Measurements from ENCODE around the gene NKX2-4. TPM values are rescaled to one million over a fixed set of nuclear protein-coding genes. Genes with fewer than 3 reads are reported as not detected.

Gene NKX2-4
- total and polyA plus RNA-seq, 9 of the 15 experiments (the other 6 are each of a cell fraction or from before 2014, with no cell fraction given): not detected

DNA sequence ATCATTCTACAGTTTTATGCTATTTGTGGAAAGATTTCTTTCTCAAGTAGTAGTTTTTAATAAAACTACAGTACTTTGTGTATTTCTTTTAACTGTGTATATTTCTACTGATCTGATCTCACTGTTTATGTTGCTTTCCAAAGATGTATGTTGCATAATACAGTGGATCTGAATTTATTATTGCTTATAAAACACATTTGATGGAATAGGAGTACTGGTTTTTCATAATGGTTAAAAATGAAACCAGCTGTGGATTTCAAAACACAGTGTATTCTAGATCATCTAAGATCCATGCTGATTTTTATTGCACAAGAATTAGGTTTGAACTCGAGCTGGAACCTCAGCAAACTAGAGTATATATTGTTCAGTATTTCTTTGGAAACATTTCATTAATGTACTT is 8.0 kb downstream of the NKX2-4 start:
- Histone ChIP-seq H3K9ac (ENCODE audit: insufficient read depth in 1 of 2, low read depth in 2 of 2, low read length in 2 of 2) (no peak overlapping the region), H3K4me3 (no peak overlapping the region), H3K27me3 (ENCODE audit: control insufficient read depth in 2 of 2, insufficient read depth in 2 of 2, low read length in 2 of 2) (no peaks in the 10 kb centered on the region), H3K79me2 (ENCODE audit: control insufficient read depth, insufficient read depth, low read length) (no peaks in the 10 kb centered on the region), H3K27ac (ENCODE audit: extremely low read depth, low read depth, low read length) (no peak overlapping the region), H3K9me3 (replicated peaks; ENCODE audit: control insufficient read depth, insufficient read depth, low read depth, low read length) (no peaks in the 10 kb centered on the region), H3K4me2 (ENCODE audit: insufficient read depth, low read length) (no peak overlapping the region), H4K20me1 (replicated peaks; ENCODE audit: control insufficient read depth, insufficient read depth, low read length) (no peaks in the 10 kb centered on the region), H3K9me1 (ENCODE audit: control insufficient read depth, insufficient read depth, low read length) (no peaks in the 10 kb centered on the region), H2AFZ (ENCODE audit: low read depth, low read length) (no peak overlapping the region), H3K36me3 (ENCODE audit: control insufficient read depth, insufficient read depth, low read length) (peaks cover 37% of the 10 kb centered on the region; the same call in 2 of the 3 replicates), H3K4me1 (replicated peaks in 1 of 2; ENCODE audit: control insufficient read depth in 2 of 2, insufficient read depth in 2 of 2, low read length in 2 of 2) (peaks cover 0 to 3% of the 10 kb centered on the region in 2 experiments; a peak in 1 of 5 replicates)
- POLR2A ChIA-PET: no interaction called here
- intact Hi-C loops (cut with micrococcal nuclease) (no loop called here), in situ Hi-C loops (cut with MboI) (no loop called here)
- FAIRE-seq: peak; percentile 32
- ATAC-seq: no peak
- TF ChIP-seq, protein P1, sequence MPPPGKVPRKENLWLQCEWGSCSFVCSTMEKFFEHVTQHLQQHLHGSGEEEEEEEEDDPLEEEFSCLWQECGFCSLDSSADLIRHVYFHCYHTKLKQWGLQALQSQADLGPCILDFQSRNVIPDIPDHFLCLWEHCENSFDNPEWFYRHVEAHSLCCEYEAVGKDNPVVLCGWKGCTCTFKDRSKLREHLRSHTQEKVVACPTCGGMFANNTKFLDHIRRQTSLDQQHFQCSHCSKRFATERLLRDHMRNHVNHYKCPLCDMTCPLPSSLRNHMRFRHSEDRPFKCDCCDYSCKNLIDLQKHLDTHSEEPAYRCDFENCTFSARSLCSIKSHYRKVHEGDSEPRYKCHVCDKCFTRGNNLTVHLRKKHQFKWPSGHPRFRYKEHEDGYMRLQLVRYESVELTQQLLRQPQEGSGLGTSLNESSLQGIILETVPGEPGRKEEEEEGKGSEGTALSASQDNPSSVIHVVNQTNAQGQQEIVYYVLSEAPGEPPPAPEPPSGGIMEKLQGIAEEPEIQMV (tag; conservative IDR thresholded peaks at IDR 0.05; ENCODE audit: low read depth): no peak
- TF ChIP-seq, protein P2, sequence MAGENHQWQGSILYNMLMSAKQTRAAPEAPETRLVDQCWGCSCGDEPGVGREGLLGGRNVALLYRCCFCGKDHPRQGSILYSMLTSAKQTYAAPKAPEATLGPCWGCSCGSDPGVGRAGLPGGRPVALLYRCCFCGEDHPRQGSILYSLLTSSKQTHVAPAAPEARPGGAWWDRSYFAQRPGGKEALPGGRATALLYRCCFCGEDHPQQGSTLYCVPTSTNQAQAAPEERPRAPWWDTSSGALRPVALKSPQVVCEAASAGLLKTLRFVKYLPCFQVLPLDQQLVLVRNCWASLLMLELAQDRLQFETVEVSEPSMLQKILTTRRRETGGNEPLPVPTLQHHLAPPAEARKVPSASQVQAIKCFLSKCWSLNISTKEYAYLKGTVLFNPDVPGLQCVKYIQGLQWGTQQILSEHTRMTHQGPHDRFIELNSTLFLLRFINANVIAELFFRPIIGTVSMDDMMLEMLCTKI (IDR thresholded peaks at IDR 0.05; ENCODE audit: partially characterized antibody): no peak
- no peak for TF ChIP-seq ZNF253 (CRISPR knock-in tag; conservative IDR thresholded peaks at IDR 0.05)
- TF ChIP-seq RBM39 (optimal IDR thresholded peaks at IDR 0.05; ENCODE audit: low read depth, low read length): no peak
- no peak for TF ChIP-seq CCNT2 (IDR thresholded peaks at IDR 0.05; ENCODE audit: borderline replicate concordance, extremely low read depth, insufficient read length, low read depth, low read length)
- no peak for TF ChIP-seq MTA1 (IDR thresholded peaks at IDR 0.05; ENCODE audit: borderline replicate concordance)
- no peak for TF ChIP-seq ASH1L (IDR thresholded peaks at IDR 0.05; ENCODE audit: borderline replicate concordance, low read depth, partially characterized antibody)
- no peak for TF ChIP-seq SMAD4 (CRISPR knock-in tag; conservative IDR thresholded peaks at IDR 0.05)
- TF ChIP-seq, protein P3, sequence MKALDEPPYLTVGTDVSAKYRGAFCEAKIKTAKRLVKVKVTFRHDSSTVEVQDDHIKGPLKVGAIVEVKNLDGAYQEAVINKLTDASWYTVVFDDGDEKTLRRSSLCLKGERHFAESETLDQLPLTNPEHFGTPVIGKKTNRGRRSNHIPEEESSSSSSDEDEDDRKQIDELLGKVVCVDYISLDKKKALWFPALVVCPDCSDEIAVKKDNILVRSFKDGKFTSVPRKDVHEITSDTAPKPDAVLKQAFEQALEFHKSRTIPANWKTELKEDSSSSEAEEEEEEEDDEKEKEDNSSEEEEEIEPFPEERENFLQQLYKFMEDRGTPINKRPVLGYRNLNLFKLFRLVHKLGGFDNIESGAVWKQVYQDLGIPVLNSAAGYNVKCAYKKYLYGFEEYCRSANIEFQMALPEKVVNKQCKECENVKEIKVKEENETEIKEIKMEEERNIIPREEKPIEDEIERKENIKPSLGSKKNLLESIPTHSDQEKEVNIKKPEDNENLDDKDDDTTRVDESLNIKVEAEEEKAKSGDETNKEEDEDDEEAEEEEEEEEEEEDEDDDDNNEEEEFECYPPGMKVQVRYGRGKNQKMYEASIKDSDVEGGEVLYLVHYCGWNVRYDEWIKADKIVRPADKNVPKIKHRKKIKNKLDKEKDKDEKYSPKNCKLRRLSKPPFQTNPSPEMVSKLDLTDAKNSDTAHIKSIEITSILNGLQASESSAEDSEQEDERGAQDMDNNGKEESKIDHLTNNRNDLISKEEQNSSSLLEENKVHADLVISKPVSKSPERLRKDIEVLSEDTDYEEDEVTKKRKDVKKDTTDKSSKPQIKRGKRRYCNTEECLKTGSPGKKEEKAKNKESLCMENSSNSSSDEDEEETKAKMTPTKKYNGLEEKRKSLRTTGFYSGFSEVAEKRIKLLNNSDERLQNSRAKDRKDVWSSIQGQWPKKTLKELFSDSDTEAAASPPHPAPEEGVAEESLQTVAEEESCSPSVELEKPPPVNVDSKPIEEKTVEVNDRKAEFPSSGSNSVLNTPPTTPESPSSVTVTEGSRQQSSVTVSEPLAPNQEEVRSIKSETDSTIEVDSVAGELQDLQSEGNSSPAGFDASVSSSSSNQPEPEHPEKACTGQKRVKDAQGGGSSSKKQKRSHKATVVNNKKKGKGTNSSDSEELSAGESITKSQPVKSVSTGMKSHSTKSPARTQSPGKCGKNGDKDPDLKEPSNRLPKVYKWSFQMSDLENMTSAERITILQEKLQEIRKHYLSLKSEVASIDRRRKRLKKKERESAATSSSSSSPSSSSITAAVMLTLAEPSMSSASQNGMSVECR (CRISPR knock-in tag; IDR thresholded peaks at IDR 0.05): no peak
- 0% methylated on average over 1 of the region's 1 CpG for WGBS (ENCODE audit: insufficient coverage, low coverage, missing lambda C conversion rate)
- CTCF ChIA-PET (ENCODE audit: low intra/inter-chr PET ratio): no interaction called here
- no peak for DNase-seq (ENCODE audit: extremely low read depth in 1 of 4, low spot score in 3 of 4)
- no TSS peak for BruUV-seq (replicated peaks)
